Measurements from ENCODE around the gene C6orf52. TPM values are rescaled to one million over a fixed set of nuclear protein-coding genes. Genes with fewer than 3 reads are reported as not detected.
"Not testable (repeated sequence)": the region's sequence is repeated elsewhere in the genome, so short reads cannot be mapped to it uniquely, and the experiment has no call there.

Gene C6orf52
- total and polyA plus RNA-seq, 2 of the 13 experiments (the other 11 are each of a cell fraction or from before 2014, with no cell fraction given): 0.50 to 0.53 TPM

DNA sequence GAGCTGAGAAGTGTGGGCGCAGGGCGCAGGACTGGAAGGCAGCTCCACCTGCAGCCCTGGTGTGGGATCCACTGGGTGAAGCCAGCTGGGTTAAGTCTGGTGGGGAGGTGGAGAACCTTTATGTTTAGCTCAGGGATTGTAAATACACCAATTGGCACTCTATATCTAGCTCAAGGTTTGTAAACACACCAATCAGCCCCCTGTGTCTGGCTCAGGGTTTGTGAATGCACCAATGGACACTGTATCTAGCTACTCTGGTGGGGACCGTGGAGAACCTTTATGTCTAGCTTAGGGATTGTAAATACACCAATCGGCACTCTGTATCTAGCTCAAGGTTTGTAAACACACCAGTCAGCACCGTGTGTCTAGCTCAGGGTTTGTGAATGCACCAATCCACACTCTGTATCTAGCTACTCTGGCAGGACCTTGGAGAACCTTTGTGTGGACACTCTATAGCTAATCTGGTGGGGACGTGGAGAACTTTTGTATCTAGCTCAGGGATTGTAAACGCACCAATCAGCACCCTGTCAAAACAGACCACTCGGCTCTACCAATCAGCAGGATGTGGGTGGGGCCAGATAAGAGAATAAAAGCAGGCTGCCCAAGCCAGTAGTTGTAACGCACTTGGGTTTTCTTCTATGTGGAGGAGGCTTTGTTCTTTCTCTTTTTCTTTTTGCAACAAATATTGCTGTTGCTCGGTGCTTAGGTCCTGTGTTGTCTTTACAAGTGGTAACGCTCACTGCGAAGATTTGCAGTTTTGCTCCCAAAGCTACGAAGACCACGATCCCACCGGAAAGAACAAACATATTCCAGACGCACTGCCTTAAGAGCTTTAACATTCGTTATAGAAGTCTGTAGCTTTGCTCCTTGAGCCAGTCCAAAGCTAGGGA, 26.8 kb upstream of the C6orf52 start (continued):
- TF ChIP-seq, protein P1, sequence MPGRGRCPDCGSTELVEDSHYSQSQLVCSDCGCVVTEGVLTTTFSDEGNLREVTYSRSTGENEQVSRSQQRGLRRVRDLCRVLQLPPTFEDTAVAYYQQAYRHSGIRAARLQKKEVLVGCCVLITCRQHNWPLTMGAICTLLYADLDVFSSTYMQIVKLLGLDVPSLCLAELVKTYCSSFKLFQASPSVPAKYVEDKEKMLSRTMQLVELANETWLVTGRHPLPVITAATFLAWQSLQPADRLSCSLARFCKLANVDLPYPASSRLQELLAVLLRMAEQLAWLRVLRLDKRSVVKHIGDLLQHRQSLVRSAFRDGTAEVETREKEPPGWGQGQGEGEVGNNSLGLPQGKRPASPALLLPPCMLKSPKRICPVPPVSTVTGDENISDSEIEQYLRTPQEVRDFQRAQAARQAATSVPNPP (CRISPR knock-in tag; IDR thresholded peaks at IDR 0.05): peak; percentile 83
- TF ChIP-seq TAF1 (CRISPR knock-in tag; IDR thresholded peaks at IDR 0.05): peak; percentile 61
- 0 out of 2 replicates have a peak, but pooled peaks have one; percentile 71 for TF ChIP-seq ZC3H13 (CRISPR knock-in tag; IDR thresholded peaks at IDR 0.05)
- peak; percentile 94 for TF ChIP-seq NFYB (CRISPR knock-in tag; IDR thresholded peaks at IDR 0.05)
- TF ChIP-seq BCL6 (CRISPR knock-in tag; IDR thresholded peaks at IDR 0.05): peak; percentile 44; the same call in 1 of the 2 replicates
- peak; percentile 96 for TF ChIP-seq ZC3H4 (CRISPR knock-in tag; IDR thresholded peaks at IDR 0.05; ENCODE audit: borderline replicate concordance)
- TF ChIP-seq POGZ (CRISPR knock-in tag; IDR thresholded peaks at IDR 0.05): peak; percentile 93
- TF ChIP-seq GATAD2A (CRISPR knock-in tag; IDR thresholded peaks at IDR 0.05): peak; percentile 36
- TF ChIP-seq, protein P2, sequence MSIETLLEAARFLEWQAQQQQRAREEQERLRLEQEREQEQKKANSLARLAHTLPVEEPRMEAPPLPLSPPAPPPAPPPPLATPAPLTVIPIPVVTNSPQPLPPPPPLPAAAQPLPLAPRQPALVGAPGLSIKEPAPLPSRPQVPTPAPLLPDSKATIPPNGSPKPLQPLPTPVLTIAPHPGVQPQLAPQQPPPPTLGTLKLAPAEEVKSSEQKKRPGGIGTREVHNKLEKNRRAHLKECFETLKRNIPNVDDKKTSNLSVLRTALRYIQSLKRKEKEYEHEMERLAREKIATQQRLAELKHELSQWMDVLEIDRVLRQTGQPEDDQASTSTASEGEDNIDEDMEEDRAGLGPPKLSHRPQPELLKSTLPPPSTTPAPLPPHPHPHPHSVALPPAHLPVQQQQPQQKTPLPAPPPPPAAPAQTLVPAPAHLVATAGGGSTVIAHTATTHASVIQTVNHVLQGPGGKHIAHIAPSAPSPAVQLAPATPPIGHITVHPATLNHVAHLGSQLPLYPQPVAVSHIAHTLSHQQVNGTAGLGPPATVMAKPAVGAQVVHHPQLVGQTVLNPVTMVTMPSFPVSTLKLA (IDR thresholded peaks at IDR 0.05): peak; percentile 39; the same call in 1 of the 2 replicates
- not testable (repeated sequence) for TF ChIP-seq SP1 (IDR thresholded peaks at IDR 0.05)
- TF ChIP-seq SP1 (CRISPR knock-in tag; IDR thresholded peaks at IDR 0.05): peak; percentile 91
- TF ChIP-seq, protein P3, sequence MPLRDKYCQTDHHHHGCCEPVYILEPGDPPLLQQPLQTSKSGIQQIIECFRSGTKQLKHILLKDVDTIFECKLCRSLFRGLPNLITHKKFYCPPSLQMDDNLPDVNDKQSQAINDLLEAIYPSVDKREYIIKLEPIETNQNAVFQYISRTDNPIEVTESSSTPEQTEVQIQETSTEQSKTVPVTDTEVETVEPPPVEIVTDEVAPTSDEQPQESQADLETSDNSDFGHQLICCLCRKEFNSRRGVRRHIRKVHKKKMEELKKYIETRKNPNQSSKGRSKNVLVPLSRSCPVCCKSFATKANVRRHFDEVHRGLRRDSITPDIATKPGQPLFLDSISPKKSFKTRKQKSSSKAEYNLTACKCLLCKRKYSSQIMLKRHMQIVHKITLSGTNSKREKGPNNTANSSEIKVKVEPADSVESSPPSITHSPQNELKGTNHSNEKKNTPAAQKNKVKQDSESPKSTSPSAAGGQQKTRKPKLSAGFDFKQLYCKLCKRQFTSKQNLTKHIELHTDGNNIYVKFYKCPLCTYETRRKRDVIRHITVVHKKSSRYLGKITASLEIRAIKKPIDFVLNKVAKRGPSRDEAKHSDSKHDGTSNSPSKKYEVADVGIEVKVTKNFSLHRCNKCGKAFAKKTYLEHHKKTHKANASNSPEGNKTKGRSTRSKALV (CRISPR knock-in tag; IDR thresholded peaks at IDR 0.05): peak; percentile 44; the same call in 1 of the 2 replicates
- peak; percentile 92 for TF ChIP-seq ZMYM4 (CRISPR knock-in tag; IDR thresholded peaks at IDR 0.05)
- TF ChIP-seq ZNF263 (CRISPR knock-in tag; IDR thresholded peaks at IDR 0.05): peak; percentile 8; the same call in 1 of the 2 replicates
- TF ChIP-seq, protein P4, sequence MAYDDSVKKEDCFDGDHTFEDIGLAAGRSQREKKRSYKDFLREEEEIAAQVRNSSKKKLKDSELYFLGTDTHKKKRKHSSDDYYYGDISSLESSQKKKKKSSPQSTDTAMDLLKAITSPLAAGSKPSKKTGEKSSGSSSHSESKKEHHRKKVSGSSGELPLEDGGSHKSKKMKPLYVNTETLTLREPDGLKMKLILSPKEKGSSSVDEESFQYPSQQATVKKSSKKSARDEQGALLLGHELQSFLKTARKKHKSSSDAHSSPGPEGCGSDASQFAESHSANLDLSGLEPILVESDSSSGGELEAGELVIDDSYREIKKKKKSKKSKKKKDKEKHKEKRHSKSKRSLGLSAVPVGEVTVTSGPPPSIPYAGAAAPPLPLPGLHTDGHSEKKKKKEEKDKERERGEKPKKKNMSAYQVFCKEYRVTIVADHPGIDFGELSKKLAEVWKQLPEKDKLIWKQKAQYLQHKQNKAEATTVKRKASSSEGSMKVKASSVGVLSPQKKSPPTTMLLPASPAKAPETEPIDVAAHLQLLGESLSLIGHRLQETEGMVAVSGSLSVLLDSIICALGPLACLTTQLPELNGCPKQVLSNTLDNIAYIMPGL (CRISPR knock-in tag; IDR thresholded peaks at IDR 0.05; ENCODE audit: borderline replicate concordance in 1 of 2, low read depth in 1 of 2): peak in 1 of 2 experiments; percentile 16; a peak in 1 of 4 replicates
- TF ChIP-seq, protein P5, sequence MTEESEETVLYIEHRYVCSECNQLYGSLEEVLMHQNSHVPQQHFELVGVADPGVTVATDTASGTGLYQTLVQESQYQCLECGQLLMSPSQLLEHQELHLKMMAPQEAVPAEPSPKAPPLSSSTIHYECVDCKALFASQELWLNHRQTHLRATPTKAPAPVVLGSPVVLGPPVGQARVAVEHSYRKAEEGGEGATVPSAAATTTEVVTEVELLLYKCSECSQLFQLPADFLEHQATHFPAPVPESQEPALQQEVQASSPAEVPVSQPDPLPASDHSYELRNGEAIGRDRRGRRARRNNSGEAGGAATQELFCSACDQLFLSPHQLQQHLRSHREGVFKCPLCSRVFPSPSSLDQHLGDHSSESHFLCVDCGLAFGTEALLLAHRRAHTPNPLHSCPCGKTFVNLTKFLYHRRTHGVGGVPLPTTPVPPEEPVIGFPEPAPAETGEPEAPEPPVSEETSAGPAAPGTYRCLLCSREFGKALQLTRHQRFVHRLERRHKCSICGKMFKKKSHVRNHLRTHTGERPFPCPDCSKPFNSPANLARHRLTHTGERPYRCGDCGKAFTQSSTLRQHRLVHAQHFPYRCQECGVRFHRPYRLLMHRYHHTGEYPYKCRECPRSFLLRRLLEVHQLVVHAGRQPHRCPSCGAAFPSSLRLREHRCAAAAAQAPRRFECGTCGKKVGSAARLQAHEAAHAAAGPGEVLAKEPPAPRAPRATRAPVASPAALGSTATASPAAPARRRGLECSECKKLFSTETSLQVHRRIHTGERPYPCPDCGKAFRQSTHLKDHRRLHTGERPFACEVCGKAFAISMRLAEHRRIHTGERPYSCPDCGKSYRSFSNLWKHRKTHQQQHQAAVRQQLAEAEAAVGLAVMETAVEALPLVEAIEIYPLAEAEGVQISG (CRISPR knock-in tag; IDR thresholded peaks at IDR 0.05): peak; percentile 51
- TF ChIP-seq HOXA5 (CRISPR knock-in tag; IDR thresholded peaks at IDR 0.05): peak; percentile 87
